GM12878 (cell line): ENCODE measurements around the gene ASPDH. TPM values are rescaled to one million over a fixed set of nuclear protein-coding genes. Genes with fewer than 3 reads are reported as not detected.

Experiments
- ATAC-seq: fragments of 200-7000 bp; cut with Tn5 transposase; 3 replicates; pipeline ENCODE4 v1.9.1; 2020; ENCODE audit warnings: mild to moderate bottlenecking, moderate library complexity
- BruUV-seq: library from RNA; stranded (reverse); fragments of 400-500 nt; replicated peaks from 2 replicates; lab custom pipeline; 2021; lab: Mats Ljungman, UMichigan
- CTCF ChIA-PET: fragments of 300-600 bp; sonication (Branson Sonifier 250); formaldehyde crosslinking; extraction: SDS; loops from one replicate; lab custom pipeline; 2021; ENCODE audit warnings: inconsistent platforms; lab: Yijun Ruan, JAX
- POLR2A ChIA-PET: fragments of 350-600 bp; formaldehyde crosslinking; extraction: SDS; loops from one replicate; lab custom pipeline; 2021; ENCODE audit warnings: inconsistent platforms; lab: Charles Lee
- RAD21 ChIA-PET: fragments of 300-600 bp; sonication (Branson Sonifier 250); formaldehyde crosslinking; loops from one replicate; lab custom pipeline; 2023; ENCODE audit warnings: antibody characterized with exemption; ENCODE audit not compliant: unreplicated experiment; lab: Charles Lee
- SMC1A ChIA-PET: fragments of 300-600 bp; sonication (Branson Sonifier 250); formaldehyde crosslinking; loops from one replicate; lab custom pipeline; 2023; ENCODE audit not compliant: unreplicated experiment, uncharacterized antibody; lab: Charles Lee
- DNase-seq: peaks from one replicate; pipeline ENCODE4 v3.0.0-alpha.2; 2011; ENCODE audit warnings: low read depth, low spot score
- FAIRE-seq: peaks from 3 replicates; lab custom pipeline; 2011; peaks lifted over from hg19 to GRCh38; lab: Jason Lieb, UNC
- H2AFZ ChIP-seq: 2 replicates; pipeline ENCODE4 v1.6.0; 2011; ENCODE audit warnings: low read depth, low read length, control low read depth; ENCODE audit not compliant: control insufficient read depth
- H3K27ac ChIP-seq: 2 replicates; pipeline ENCODE4 v1.5.1; 2011; ENCODE audit warnings: control low read depth; ENCODE audit not compliant: control insufficient read depth, insufficient read depth
- H3K27me3 ChIP-seq, 2 experiments: replicated peaks in 1 of 2; 2 replicates each; pipeline versions ENCODE4 v1.6.0 to v1.6.1; 2011; ENCODE audit warnings: low read length in 1 of 2; ENCODE audit not compliant: control insufficient read depth in 2 of 2, insufficient read depth in 2 of 2
- H3K36me3 ChIP-seq, 2 experiments: 2 replicates each; pipeline ENCODE4 v1.5.1; 2011; ENCODE audit warnings: low read length in 1 of 2; ENCODE audit not compliant: control insufficient read depth in 2 of 2, insufficient read depth in 2 of 2
- H3K4me1 ChIP-seq: 2 replicates; pipeline ENCODE4 v1.6.1; 2011; ENCODE audit warnings: mild to moderate bottlenecking, low read length, moderate library complexity, mixed read lengths; ENCODE audit not compliant: control insufficient read depth, insufficient read depth
- H3K4me2 ChIP-seq: 2 replicates; pipeline ENCODE4 v1.6.0; 2011; ENCODE audit warnings: control low read depth; ENCODE audit not compliant: control insufficient read depth, insufficient read depth
- H3K4me3 ChIP-seq: fragments of 200-600 bp; sonication (generic); 2 replicates; pipeline ENCODE4 v1.5.1; 2016
- H3K79me2 ChIP-seq: 2 replicates; pipeline ENCODE4 v1.6.0; 2011; ENCODE audit warnings: low read length; ENCODE audit not compliant: control insufficient read depth, insufficient read depth
- H3K9ac ChIP-seq: 2 replicates; pipeline ENCODE4 v1.8.0; 2011; ENCODE audit warnings: low read length, control low read depth, mixed read lengths; ENCODE audit not compliant: control insufficient read depth, insufficient read depth
- H3K9me3 ChIP-seq: replicated peaks from 3 replicates; pipeline ENCODE4 v1.5.1; 2011; ENCODE audit warnings: mild to moderate bottlenecking, low read length; ENCODE audit not compliant: control insufficient read depth, insufficient read depth
- H4K20me1 ChIP-seq: 2 replicates; pipeline ENCODE4 v1.6.0; 2011; ENCODE audit not compliant: control insufficient read depth, insufficient read depth
- CUX1 ChIP-seq: IDR thresholded peaks from 2 replicates; pipeline ENCODE4 v1.6.1; 2012; ENCODE audit warnings: improper control_type of control experiment, low read depth, low read length; ENCODE audit not compliant: insufficient replicate concordance
- KAT2A ChIP-seq: conservative IDR thresholded peaks from 2 replicates; pipeline ENCODE4 v1.6.1; 2011; ENCODE audit warnings: low read depth, low read length; ENCODE audit not compliant: control insufficient read depth
- MLLT1 ChIP-seq: fragments of 450-650 bp; IDR thresholded peaks from 2 replicates; pipeline ENCODE4 v1.6.1; 2016; ENCODE audit warnings: mild to moderate bottlenecking
- SIN3A ChIP-seq: IDR thresholded peaks from 2 replicates; pipeline ENCODE4 v1.6.1; 2012; ENCODE audit warnings: low read depth, low read length, improper control_type of control experiment
- USF1 ChIP-seq: IDR thresholded peaks from 2 replicates; pipeline ENCODE4 v1.6.1; 2011; ENCODE audit warnings: borderline replicate concordance, low read depth, mild to moderate bottlenecking, moderate library complexity, mixed read lengths, low read length; ENCODE audit not compliant: insufficient read depth; ENCODE audit errors: extremely low read length
- ZZZ3 ChIP-seq: IDR thresholded peaks from 2 replicates; pipeline ENCODE4 v1.6.1; 2011; ENCODE audit warnings: low read depth; ENCODE audit not compliant: control insufficient read depth, insufficient read length
- WGBS: methylation state at CpG from one replicate; pipeline ENCODE4 v1.1.6; 2016; ENCODE audit warnings: low lambda C conversion rate; ENCODE audit not compliant: insufficient replicate concordance, insufficient coverage; ENCODE audit errors: missing lambda C conversion rate; 5-methylcytosine and 5-hydroxymethylcytosine counted together
- in situ Hi-C: fragments of 300-500 bp; cut with MboI; formaldehyde crosslinking; loops from 9 replicates; pipeline ENCODE4 v1.14.3; 2018; ENCODE audit warnings: mixed read lengths
- intact Hi-C: fragments of 100-400 bp; cut with micrococcal nuclease; formaldehyde crosslinking; loops from one replicate; pipeline ENCODE4 v1.14.2; 2022; ENCODE audit not compliant: unreplicated experiment
- polyA plus RNA-seq, 11 experiments: library from polyadenylated mRNA; depleted of rRNA in 4 of 11; unstranded in 6 of 11; stranded (reverse) in 5 of 11; fragments of >200 nt; fragmentation: Nextera tagmentation in 4 of 11; fragmentation: Illumina TruSeq in 1 of 11; extraction: Ambion mirVana in 4 of 11; extraction: Trizol in 1 of 11; gene quantifications; 1 replicate in 1 of 11; 2 replicates in 10 of 11; pipeline versions ENCODE4 v1.2.1 to v1.2.3, GENCODE V29; 2011 to 2016; ENCODE audit warnings: inconsistent platforms in 2 of 11, missing spikeins in 2 of 11, low read depth in 1 of 11
- total RNA-seq, 4 experiments: library from RNA; depleted of rRNA in 3 of 4; stranded (reverse); fragments of >200 nt in 3 of 4; fragmentation: Illumina TruSeq in 1 of 4; extraction: Trizol in 1 of 4; gene quantifications; 2 replicates each; pipeline versions ENCODE4 v1.2.1 to v1.2.3, GENCODE V29; 2013 to 2021

Gene ASPDH
- total and polyA plus RNA-seq, 10 of the 15 experiments (the other 5 are each of a cell fraction or from before 2014, with no cell fraction given) = not detected

GRCh38 chr19:50476907-50477238 lies 36.8 kb downstream of the ASPDH start:
- CTCF ChIA-PET = no interaction called here
- H3K79me2 ChIP-seq = peaks cover 22% of the 10 kb centered on the region
- H2AFZ ChIP-seq = peak overlapping the region; percentile 82; the same call in 1 of the 2 replicates
- in situ Hi-C loops = no loop called here
- RAD21 ChIA-PET = no interaction called here
- no peaks in the 10 kb centered on the region for H3K4me1 ChIP-seq
- peak overlapping the region; percentile 12; the same call in 1 of the 2 replicates for H3K4me2 ChIP-seq
- no peaks in the 10 kb centered on the region for H3K27me3 ChIP-seq
- peak overlapping the region; percentile 60; the same call in 1 of the 2 replicates for H3K27ac ChIP-seq
- H3K9me3 ChIP-seq = peaks cover 6% of the 10 kb centered on the region; the same call in 2 of the 3 replicates
- H3K36me3 ChIP-seq = peaks cover 9 to 18% of the 10 kb centered on the region in 2 experiments; a peak in 2 of 4 replicates
- TF ChIP-seq SIN3A = no peak
- TF ChIP-seq KAT2A = no peak
- no peak for TF ChIP-seq ZZZ3
- no peak for TF ChIP-seq USF1
- TF ChIP-seq MLLT1 = peak; percentile 81
- no peak for TF ChIP-seq CUX1
- 9% methylated on average over 20 of the region's 20 CpGs for WGBS
- POLR2A ChIA-PET = interaction anchor here (0.7 kb wide), 1 partner anchor 120 kb away, joined by 3 read pairs; no protein-coding TSS in a partner anchor
- ATAC-seq (no peak), DNase-seq (no peak), FAIRE-seq (no peak)
- peak overlapping the region; percentile 69 for H3K9ac ChIP-seq
- no peaks in the 10 kb centered on the region for H4K20me1 ChIP-seq
- peak overlapping the region; percentile 90 for H3K4me3 ChIP-seq
- BruUV-seq = TSS peak; percentile 78
- SMC1A ChIA-PET = no interaction called here
- intact Hi-C loops = no loop called here
